Right atrium auricular region (tissue), 2 donors: ENCODE results near the gene KCNAB1. TPM values are rescaled to one million over a fixed set of nuclear protein-coding genes. Genes with fewer than 3 reads are reported as not detected.

Experiments
- DNase-seq: peaks from one replicate; pipeline ENCODE4 v3.0.0-alpha.2; 2019; ENCODE audit warnings: low spot score
- H3K27ac ChIP-seq, 2 donors: fragments of 200-600 bp; sonication (generic); 1 replicate in 1 of 2; 2 replicates in 1 of 2; pipeline ENCODE4 v1.5.1; 2016 to 2019
- H3K27me3 ChIP-seq, 2 donors: fragments of 200-600 bp; sonication (generic); one replicate each; pipeline versions ENCODE4 v1.5.1 to v1.6.0; 2017 to 2019
- H3K36me3 ChIP-seq: fragments of 200-600 bp; sonication (generic); one replicate; pipeline ENCODE4 v1.5.1; 2016
- H3K4me1 ChIP-seq, 2 donors: fragments of 200-600 bp; sonication (generic); one replicate each; pipeline versions ENCODE4 v1.5.1 to v1.6.0; 2017 to 2019
- H3K4me3 ChIP-seq, 2 donors: fragments of 200-600 bp; sonication (generic); 1 replicate in 1 of 2; 2 replicates in 1 of 2; pipeline ENCODE4 v1.5.1; 2017 to 2019; ENCODE audit warnings: mild to moderate bottlenecking in 1 of 2, moderate library complexity in 1 of 2
- H3K9me3 ChIP-seq, 2 donors: fragments of 200-600 bp; sonication (generic); one replicate each; pipeline ENCODE4 v1.5.1; 2019
- CTCF ChIP-seq, 2 donors: fragments of 200-600 bp; sonication (generic); IDR thresholded peaks; one replicate each; pipeline ENCODE4 v1.5.1; 2019; ENCODE audit warnings: antibody characterized with exemption in 2 of 2
- total RNA-seq, 2 donors: library from RNA; depleted of rRNA; stranded (reverse); fragments of >200 nt; gene quantifications; one replicate each; pipeline ENCODE4 v1.1.0, GENCODE V29; 2016

KCNAB1 gene
- total RNA-seq, 2 donors from 2014 or later, result 2.0 to 3.2 TPM

DNA sequence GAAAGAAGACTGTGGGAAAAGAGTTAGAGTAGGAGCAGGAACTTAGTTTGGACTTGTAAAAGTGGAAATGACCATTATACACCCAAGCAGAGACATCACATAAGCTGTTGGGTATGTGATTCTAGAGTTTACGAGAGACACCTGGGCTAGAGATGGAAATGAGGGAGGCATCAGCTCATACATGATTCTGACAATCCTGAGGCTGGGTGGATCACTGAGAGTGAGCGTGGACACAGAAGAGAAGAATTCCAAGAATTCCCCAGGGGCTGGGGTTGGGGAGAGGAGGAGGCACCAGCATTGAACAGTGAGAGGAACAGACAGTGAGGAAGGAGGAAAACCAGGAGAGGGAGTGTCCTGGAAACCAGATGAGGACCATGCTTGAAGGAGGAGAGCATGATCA lies 113.5 kb downstream of the KCNAB1 start:
- no peak overlapping the region for H3K27ac ChIP-seq
- H3K4me3 ChIP-seq, result no peak overlapping the region
- H3K27me3 ChIP-seq, result no peaks in the 10 kb centered on the region
- no peaks in the 10 kb centered on the region for H3K4me1 ChIP-seq
- no peak for DNase-seq
- no peaks in the 10 kb centered on the region for H3K9me3 ChIP-seq
- H3K36me3 ChIP-seq, result no peaks in the 10 kb centered on the region
- no peak for TF ChIP-seq CTCF (IDR thresholded peaks at IDR 0.05)

GRCh38 chr3:156236556-156237260 lies 116.3 kb downstream of the KCNAB1 start:
- no peak for TF ChIP-seq CTCF (IDR thresholded peaks at IDR 0.05)
- no peaks in the 10 kb centered on the region for H3K36me3 ChIP-seq

GRCh38 chr3:156240642-156241041 lies 120.3 kb downstream of the KCNAB1 start:
- no peak overlapping the region for H3K4me3 ChIP-seq
- H3K36me3 ChIP-seq, result no peaks in the 10 kb centered on the region
- H3K27me3 ChIP-seq, result no peaks in the 10 kb centered on the region
- no peaks in the 10 kb centered on the region for H3K4me1 ChIP-seq
- no peak for DNase-seq
- H3K9me3 ChIP-seq, result no peaks in the 10 kb centered on the region
- H3K27ac ChIP-seq, result no peak overlapping the region
- no peak for TF ChIP-seq CTCF (IDR thresholded peaks at IDR 0.05)

More at GRCh38 chr3:156236556-156237260, 116.3 kb downstream of the KCNAB1 start:
- Histone ChIP-seq H3K4me3 (no peak overlapping the region), H3K27ac (no peak overlapping the region), H3K27me3 (no peaks in the 10 kb centered on the region), H3K9me3 (no peaks in the 10 kb centered on the region), H3K4me1 (no peaks in the 10 kb centered on the region)
- no peak for DNase-seq

DNA sequence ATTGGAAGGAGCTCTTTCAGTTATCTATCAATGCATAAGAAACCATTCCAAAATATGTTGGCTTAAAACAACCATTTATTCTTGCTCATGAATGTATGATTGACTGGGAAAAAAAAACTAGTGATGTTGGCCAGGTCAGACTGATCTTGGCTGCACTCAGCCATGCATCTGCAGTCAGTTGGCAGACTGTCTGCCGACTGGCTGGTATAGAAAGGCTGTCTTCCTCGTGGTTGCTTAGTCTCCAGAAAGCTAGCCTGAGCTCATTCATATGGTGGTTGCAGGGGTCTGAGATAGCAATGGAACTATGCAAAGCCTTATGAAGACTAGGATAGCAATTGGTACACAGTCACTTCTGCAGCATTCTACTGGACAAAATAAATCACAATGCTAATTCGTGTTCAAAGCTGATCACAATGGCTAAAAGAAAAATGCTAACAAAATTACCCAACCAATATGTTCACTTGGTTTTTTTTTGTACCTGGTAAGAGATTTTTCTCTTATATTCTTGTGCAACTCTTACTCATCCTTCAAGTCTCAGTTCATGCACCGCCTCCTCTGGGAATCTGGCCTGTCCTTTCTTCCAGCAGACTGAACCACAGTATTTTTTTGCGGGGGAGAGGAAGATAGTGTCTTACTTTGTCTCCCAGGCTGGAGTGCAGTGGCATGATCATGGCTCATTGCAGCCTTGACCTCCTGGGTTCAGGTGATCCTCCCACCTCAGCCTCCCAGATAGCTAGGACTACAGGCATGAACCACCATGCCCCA lies 126.8 kb downstream of the KCNAB1 start:
- no peak for DNase-seq
- Histone ChIP-seq H3K9me3 (no peaks in the 10 kb centered on the region), H3K27me3 (no peaks in the 10 kb centered on the region), H3K36me3 (no peaks in the 10 kb centered on the region), H3K27ac (no peak overlapping the region), H3K4me1 (no peaks in the 10 kb centered on the region), H3K4me3 (no peak overlapping the region)
- no peak for TF ChIP-seq CTCF (IDR thresholded peaks at IDR 0.05)

DNA sequence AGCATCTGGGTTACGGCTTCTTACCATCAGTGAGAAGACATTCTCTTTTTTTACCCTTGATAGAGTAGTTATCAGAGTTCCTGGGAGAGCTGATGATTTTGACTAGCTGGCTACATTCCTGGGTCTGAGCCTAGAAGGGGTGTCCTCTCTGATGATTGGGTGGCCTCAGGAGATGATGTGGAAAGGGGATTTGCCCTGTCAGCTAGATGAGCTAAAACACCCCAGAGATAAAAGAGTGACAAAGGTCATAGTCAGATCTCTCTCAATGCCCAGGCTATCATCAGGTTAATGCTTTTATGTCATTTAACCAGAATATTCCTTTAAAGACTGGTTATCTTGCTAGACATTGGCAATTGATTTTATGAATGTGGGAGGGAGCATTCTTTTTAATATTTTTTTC lies 130.2 kb downstream of the KCNAB1 start:
- Histone ChIP-seq H3K27ac (no peak overlapping the region), H3K9me3 (no peaks in the 10 kb centered on the region), H3K27me3 (no peaks in the 10 kb centered on the region), H3K4me1 (no peaks in the 10 kb centered on the region), H3K4me3 (no peak overlapping the region), H3K36me3 (no peaks in the 10 kb centered on the region)
- DNase-seq, result no peak
- TF ChIP-seq CTCF (IDR thresholded peaks at IDR 0.05), result no peak
